ENCODE data around the gene RHEX. TPM values are rescaled to one million over a fixed set of nuclear protein-coding genes. Genes with fewer than 3 reads are reported as not detected.

Gene RHEX
- total and polyA plus RNA-seq, 11 donors = 0.16 to 0.60 (median 0.38) TPM; not detected in 5

GRCh38 chr1:206110820-206111219 lies 57.8 kb downstream of the RHEX start:
- TF ChIP-seq POLR2A (IDR thresholded peaks at IDR 0.05) (no peak), CTCF (IDR thresholded peaks at IDR 0.05) (no peak)
- DNase-seq (no peak), ATAC-seq (no peak)
- Histone ChIP-seq H3K27me3 (no peaks in the 10 kb centered on the region), H3K4me3 (no peak overlapping the region), H3K9me3 (no peaks in the 10 kb centered on the region), H3K27ac (no peak overlapping the region), H3K4me1 (peaks cover 0 to 3% (median 0%) of the 10 kb centered on the region in 12 donors), H3K36me3 (no peaks in the 10 kb centered on the region)
- 91 to 97% (median 97%) methylated on average over 3 of the region's 3 CpGs for WGBS, 4 donors
- intact Hi-C loops (cut with DNase I) = no loop called here

GRCh38 chr1:206111271-206111927 lies 58.4 kb downstream of the RHEX start:
- ATAC-seq (no peak), DNase-seq (no peak)
- no peaks in the 10 kb centered on the region for H3K9me3 ChIP-seq
- 89 to 92% (median 91%) methylated on average over 6 of the region's 6 CpGs for WGBS, 4 donors
- H3K27ac ChIP-seq = no peak overlapping the region
- peaks cover 0 to 3% (median 0%) of the 10 kb centered on the region in 12 donors for H3K4me1 ChIP-seq
- intact Hi-C loops (cut with DNase I) = no loop called here
- H3K36me3 ChIP-seq = no peaks in the 10 kb centered on the region
- peaks cover 0 to 2% (median 0%) of the 10 kb centered on the region in 9 donors for H3K27me3 ChIP-seq
- no peak for TF ChIP-seq CTCF (IDR thresholded peaks at IDR 0.05)
- TF ChIP-seq POLR2A (IDR thresholded peaks at IDR 0.05) = no peak
- no peak overlapping the region for H3K4me3 ChIP-seq

- H3K27ac ChIP-seq = no peak overlapping the region
- ATAC-seq (no peak), DNase-seq (no peak)
- no peaks in the 10 kb centered on the region for H3K9me3 ChIP-seq
- H3K4me3 ChIP-seq = no peak overlapping the region
- peaks cover 0 to 12% (median 5%) of the 10 kb centered on the region in 12 donors for H3K4me1 ChIP-seq
- TF ChIP-seq POLR2A (IDR thresholded peaks at IDR 0.05) (no peak), CTCF (IDR thresholded peaks at IDR 0.05) (no peak)
- peaks cover 0 to 14% (median 0%) of the 10 kb centered on the region in 9 donors for H3K27me3 ChIP-seq
- intact Hi-C loops (cut with DNase I) = no loop called here
- H3K36me3 ChIP-seq = no peaks in the 10 kb centered on the region
- WGBS, 4 donors = 56 to 79% (median 62%) methylated on average over 9 of the region's 9 CpGs
Observed at GRCh38 chr1:206112600-206113301, 59.8 kb downstream of the RHEX start.

Measured in heart left ventricle (tissue), 16 donors.